Measurements from ENCODE around the gene ZNF560. TPM values are rescaled to one million over a fixed set of nuclear protein-coding genes. Genes with fewer than 3 reads are reported as not detected.

Gene ZNF560
- total RNA-seq, 1 experiment from 2014 or later, result not detected

DNA sequence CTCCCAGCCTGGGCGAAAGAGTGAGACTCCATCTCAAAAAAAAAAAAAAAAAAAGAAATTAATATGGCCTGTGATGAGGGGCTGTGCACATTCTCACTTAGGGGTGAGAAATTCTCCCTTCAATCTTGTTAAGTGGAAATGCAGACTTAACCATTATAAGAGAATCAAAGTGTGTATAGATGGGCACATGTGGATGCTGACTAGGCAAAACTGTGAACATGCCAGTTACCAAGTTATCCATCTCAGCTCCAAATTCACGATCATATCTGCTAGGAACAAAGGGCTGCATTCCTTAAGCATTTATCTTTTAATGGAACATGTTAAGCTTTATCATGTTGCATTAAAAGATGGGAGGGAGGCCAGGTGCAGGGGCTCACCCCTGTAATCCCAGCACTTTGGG, 4.3 kb downstream of the ZNF560 start:
- ChIA-PET POLR2A (no interaction called here), CTCF (no interaction called here)
- TF ChIP-seq POLR2AphosphoS5 (IDR thresholded peaks at IDR 0.05; ENCODE audit: low read depth, low read length) (no peak), CTCF (IDR thresholded peaks at IDR 0.05) (no peak), TCF7L2 (IDR thresholded peaks at IDR 0.05; ENCODE audit: low read depth, low read length) (no peak), SIN3A (IDR thresholded peaks at IDR 0.05; ENCODE audit: borderline replicate concordance, insufficient read depth, low read depth, low read length) (no peak)
- TF ChIP-seq, protein P1, sequence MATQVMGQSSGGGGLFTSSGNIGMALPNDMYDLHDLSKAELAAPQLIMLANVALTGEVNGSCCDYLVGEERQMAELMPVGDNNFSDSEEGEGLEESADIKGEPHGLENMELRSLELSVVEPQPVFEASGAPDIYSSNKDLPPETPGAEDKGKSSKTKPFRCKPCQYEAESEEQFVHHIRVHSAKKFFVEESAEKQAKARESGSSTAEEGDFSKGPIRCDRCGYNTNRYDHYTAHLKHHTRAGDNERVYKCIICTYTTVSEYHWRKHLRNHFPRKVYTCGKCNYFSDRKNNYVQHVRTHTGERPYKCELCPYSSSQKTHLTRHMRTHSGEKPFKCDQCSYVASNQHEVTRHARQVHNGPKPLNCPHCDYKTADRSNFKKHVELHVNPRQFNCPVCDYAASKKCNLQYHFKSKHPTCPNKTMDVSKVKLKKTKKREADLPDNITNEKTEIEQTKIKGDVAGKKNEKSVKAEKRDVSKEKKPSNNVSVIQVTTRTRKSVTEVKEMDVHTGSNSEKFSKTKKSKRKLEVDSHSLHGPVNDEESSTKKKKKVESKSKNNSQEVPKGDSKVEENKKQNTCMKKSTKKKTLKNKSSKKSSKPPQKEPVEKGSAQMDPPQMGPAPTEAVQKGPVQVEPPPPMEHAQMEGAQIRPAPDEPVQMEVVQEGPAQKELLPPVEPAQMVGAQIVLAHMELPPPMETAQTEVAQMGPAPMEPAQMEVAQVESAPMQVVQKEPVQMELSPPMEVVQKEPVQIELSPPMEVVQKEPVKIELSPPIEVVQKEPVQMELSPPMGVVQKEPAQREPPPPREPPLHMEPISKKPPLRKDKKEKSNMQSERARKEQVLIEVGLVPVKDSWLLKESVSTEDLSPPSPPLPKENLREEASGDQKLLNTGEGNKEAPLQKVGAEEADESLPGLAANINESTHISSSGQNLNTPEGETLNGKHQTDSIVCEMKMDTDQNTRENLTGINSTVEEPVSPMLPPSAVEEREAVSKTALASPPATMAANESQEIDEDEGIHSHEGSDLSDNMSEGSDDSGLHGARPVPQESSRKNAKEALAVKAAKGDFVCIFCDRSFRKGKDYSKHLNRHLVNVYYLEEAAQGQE (IDR thresholded peaks at IDR 0.05; ENCODE audit: insufficient read depth in 1 of 2, low read depth in 2 of 2, low read length in 1 of 2), result no peak
- no peaks in the 10 kb centered on the region for H3K9me3 ChIP-seq (ENCODE audit: control insufficient read depth, insufficient read depth, low read depth, low read length)
- H3K27ac ChIP-seq (ENCODE audit: low read length), result no peak overlapping the region
- intact Hi-C loops (cut with micrococcal nuclease; ENCODE audit: unreplicated experiment) (no loop called here), in situ Hi-C loops (cut with HindIII; ENCODE audit: low pct_unique_long_range_greater_than_20kb, low sequenced_read_pairs) (no loop called here)
- ATAC-seq (no peak), DNase-seq (ENCODE audit: low read depth, low spot score) (no peak)
- H3K27me3 ChIP-seq (ENCODE audit: control insufficient read depth, insufficient read depth, low read length), result no peaks in the 10 kb centered on the region
- no peaks in the 10 kb centered on the region for H3K36me3 ChIP-seq (ENCODE audit: control insufficient read depth, insufficient read depth, low read length)
- H3K4me3 ChIP-seq (ENCODE audit: low read depth in 2 of 2, low read length in 2 of 2), result no peak overlapping the region
- no peaks in the 10 kb centered on the region for H3K4me1 ChIP-seq (ENCODE audit: control insufficient read depth, insufficient read depth, low read length)
- no TSS peak for BruUV-seq (replicated peaks)

DNA sequence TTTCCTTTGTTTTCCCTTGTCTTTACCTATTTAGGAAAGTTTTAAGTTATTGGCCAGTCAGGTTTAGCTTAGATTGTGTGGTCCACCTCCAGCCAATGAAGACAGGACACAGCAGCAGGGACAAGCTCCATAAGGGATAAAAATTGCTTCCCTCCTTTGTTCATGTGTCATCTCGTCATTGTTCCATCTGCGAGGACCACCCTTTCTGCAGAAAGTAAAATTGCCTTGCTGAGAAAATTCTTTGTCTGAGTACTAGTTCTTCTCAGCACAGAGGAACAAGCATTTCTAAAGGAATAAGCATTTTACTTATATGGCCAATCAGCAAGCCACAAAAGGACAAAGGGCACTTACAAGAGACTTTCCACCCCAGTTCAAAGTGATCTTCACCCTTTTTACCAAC, 11.4 kb downstream of the ZNF560 start:
- no peaks in the 10 kb centered on the region for H3K9me3 ChIP-seq (ENCODE audit: control insufficient read depth, insufficient read depth, low read depth, low read length)
- in situ Hi-C loops (cut with HindIII; ENCODE audit: low pct_unique_long_range_greater_than_20kb, low sequenced_read_pairs), result no loop called here

More for the DNA sequence above, 11.4 kb downstream of the ZNF560 start:
- H3K27me3 ChIP-seq (ENCODE audit: control insufficient read depth, insufficient read depth, low read length), result no peaks in the 10 kb centered on the region
- no peaks in the 10 kb centered on the region for H3K36me3 ChIP-seq (ENCODE audit: control insufficient read depth, insufficient read depth, low read length)
- no TSS peak for BruUV-seq (replicated peaks)
- intact Hi-C loops (cut with micrococcal nuclease; ENCODE audit: unreplicated experiment), result no loop called here
- POLR2A ChIA-PET, result interaction anchor here (0.5 kb wide), 1 partner anchor 11 kb away, joined by 3 read pairs; no protein-coding TSS in a partner anchor
- ATAC-seq (no peak), DNase-seq (ENCODE audit: low read depth, low spot score) (no peak)
- TF ChIP-seq, protein P1 (IDR thresholded peaks at IDR 0.05; ENCODE audit: insufficient read depth in 1 of 2, low read depth in 2 of 2, low read length in 1 of 2), result no peak
- TF ChIP-seq CTCF (IDR thresholded peaks at IDR 0.05), result no peak
- TF ChIP-seq TCF7L2 (IDR thresholded peaks at IDR 0.05; ENCODE audit: low read depth, low read length), result no peak
- no peak for TF ChIP-seq SIN3A (IDR thresholded peaks at IDR 0.05; ENCODE audit: borderline replicate concordance, insufficient read depth, low read depth, low read length)
- no peak for TF ChIP-seq POLR2AphosphoS5 (IDR thresholded peaks at IDR 0.05; ENCODE audit: low read depth, low read length)
- no peaks in the 10 kb centered on the region for H3K4me1 ChIP-seq (ENCODE audit: control insufficient read depth, insufficient read depth, low read length)
- CTCF ChIA-PET, result no interaction called here
- H3K27ac ChIP-seq (ENCODE audit: low read length), result no peak overlapping the region
- no peak overlapping the region for H3K4me3 ChIP-seq (ENCODE audit: low read depth in 2 of 2, low read length in 2 of 2)
